Neural progenitor cell (in vitro differentiated cells): Measurements from ENCODE around the gene GFOD1.

ENCODE experiments used
- CTCF ChIP-seq: fragments of 200-600 bp; sonication (generic); IDR thresholded peaks from 2 replicates; pipeline ENCODE4 v1.5.1; 2017; ENCODE audit warnings: antibody characterized with exemption, mild to moderate bottlenecking
- EZH2 ChIP-seq: fragments of 200-600 bp; sonication (generic); IDR thresholded peaks from 2 replicates; pipeline ENCODE4 v1.6.1; 2017; ENCODE audit warnings: antibody characterized with exemption, mild to moderate bottlenecking, moderate library complexity

DNA sequence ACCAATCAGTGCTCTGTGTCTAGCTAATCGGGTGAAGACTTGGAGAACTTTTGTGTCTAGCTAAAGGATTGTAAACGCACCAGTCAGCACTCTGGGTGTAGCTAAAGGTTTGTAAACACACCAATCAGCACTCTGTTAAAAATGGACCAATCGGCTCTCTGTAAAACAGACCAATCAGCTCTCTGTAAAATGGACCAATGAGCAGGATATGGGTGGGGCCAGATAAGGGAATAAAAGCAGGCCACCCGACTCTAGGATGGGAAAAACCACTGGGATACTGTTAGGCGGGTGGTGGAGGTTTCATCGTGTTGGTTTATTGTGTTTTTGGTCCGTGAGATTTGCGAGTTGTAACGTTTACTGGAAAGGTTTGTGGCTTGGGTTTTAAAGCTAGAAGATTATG is 25.5 kb upstream of the GFOD1 start:
- TF ChIP-seq CTCF (no peak), EZH2 (no peak)
